ENCODE measurements around the gene CNP.

Gene CNP

GRCh38 chr17:41973408-41973811, 6.8 kb downstream of the CNP start:
- TF ChIP-seq FOXP2 (optimal IDR thresholded peaks at IDR 0.05; ENCODE audit: borderline replicate concordance, extremely low read depth, extremely low read length, insufficient read depth) = no peak
- no peak for TF ChIP-seq REST (IDR thresholded peaks at IDR 0.05; ENCODE audit: insufficient read depth in 1 of 2, low read depth in 2 of 2, low read length in 2 of 2)
- no peak for TF ChIP-seq SIN3A (IDR thresholded peaks at IDR 0.05; ENCODE audit: borderline replicate concordance, insufficient read depth, low read length)
- no peak for TF ChIP-seq TAF1 (IDR thresholded peaks at IDR 0.05; ENCODE audit: borderline replicate concordance, insufficient read depth, low read length)
- no peak for TF ChIP-seq POLR2AphosphoS5 (IDR thresholded peaks at IDR 0.05; ENCODE audit: low read depth, low read length)

GRCh38 chr17:41974031-41974430, 7.4 kb downstream of the CNP start:
- TF ChIP-seq REST (IDR thresholded peaks at IDR 0.05; ENCODE audit: insufficient read depth in 1 of 2, low read depth in 2 of 2, low read length in 2 of 2) (no peak), FOXP2 (optimal IDR thresholded peaks at IDR 0.05; ENCODE audit: borderline replicate concordance, extremely low read depth, extremely low read length, insufficient read depth) (no peak), POLR2AphosphoS5 (IDR thresholded peaks at IDR 0.05; ENCODE audit: low read depth, low read length) (no peak), TAF1 (IDR thresholded peaks at IDR 0.05; ENCODE audit: borderline replicate concordance, insufficient read depth, low read length) (no peak), SIN3A (IDR thresholded peaks at IDR 0.05; ENCODE audit: borderline replicate concordance, insufficient read depth, low read length) (no peak)

GRCh38 chr17:41974658-41975057, 8.1 kb downstream of the CNP start:
- TF ChIP-seq REST (IDR thresholded peaks at IDR 0.05; ENCODE audit: insufficient read depth in 1 of 2, low read depth in 2 of 2, low read length in 2 of 2) (no peak), SIN3A (IDR thresholded peaks at IDR 0.05; ENCODE audit: borderline replicate concordance, insufficient read depth, low read length) (no peak), FOXP2 (optimal IDR thresholded peaks at IDR 0.05; ENCODE audit: borderline replicate concordance, extremely low read depth, extremely low read length, insufficient read depth) (no peak), POLR2AphosphoS5 (IDR thresholded peaks at IDR 0.05; ENCODE audit: low read depth, low read length) (no peak), TAF1 (IDR thresholded peaks at IDR 0.05; ENCODE audit: borderline replicate concordance, insufficient read depth, low read length) (no peak)

- TF ChIP-seq FOXP2 (optimal IDR thresholded peaks at IDR 0.05; ENCODE audit: borderline replicate concordance, extremely low read depth, extremely low read length, insufficient read depth) = no peak
- no peak for TF ChIP-seq REST (IDR thresholded peaks at IDR 0.05; ENCODE audit: insufficient read depth in 1 of 2, low read depth in 2 of 2, low read length in 2 of 2)
- no peak; the same call in 1 of the 2 replicates for TF ChIP-seq POLR2AphosphoS5 (IDR thresholded peaks at IDR 0.05; ENCODE audit: low read depth, low read length)
- no peak for TF ChIP-seq TAF1 (IDR thresholded peaks at IDR 0.05; ENCODE audit: borderline replicate concordance, insufficient read depth, low read length)
- TF ChIP-seq SIN3A (IDR thresholded peaks at IDR 0.05; ENCODE audit: borderline replicate concordance, insufficient read depth, low read length) = no peak
Measured at GRCh38 chr17:41975099-41976083, 8.8 kb downstream of the CNP start.
